Left lung (tissue), 10 donors: ENCODE results near the gene CARMIL1. TPM values are rescaled to one million over a fixed set of nuclear protein-coding genes. Genes with fewer than 3 reads are reported as not detected.

ENCODE experiments used
- ATAC-seq: fragments of 200-7000 bp; cut with Tn5 transposase; one replicate; pipeline ENCODE4 v1.9.1; 2020; ENCODE audit warnings: moderate library complexity
- DNase-seq, 4 donors: peaks; one replicate each; pipeline ENCODE4 v3.0.0-alpha.2; 2013 to 2020
- H3K27ac ChIP-seq, 2 donors: fragments of 200-600 bp; sonication (generic) in 1 of 2; one replicate each; pipeline versions ENCODE4 v1.5.0 to v1.8.0; 2020 to 2021
- H3K27me3 ChIP-seq, 2 donors: fragments of 200-600 bp; sonication (generic) in 1 of 2; one replicate each; pipeline versions ENCODE4 v1.5.0 to v1.8.0; 2020 to 2021
- H3K36me3 ChIP-seq, 2 donors: fragments of 200-600 bp; sonication (generic) in 1 of 2; one replicate each; pipeline versions ENCODE4 v1.5.0 to v1.8.0; 2020 to 2021
- H3K4me1 ChIP-seq, 2 donors: fragments of 200-600 bp; one replicate each; pipeline ENCODE4 v1.8.0; 2021
- H3K4me3 ChIP-seq, 2 donors: fragments of 200-600 bp; sonication (generic) in 1 of 2; one replicate each; pipeline versions ENCODE4 v1.5.0 to v1.8.0; 2020 to 2021; ENCODE audit warnings: mild to moderate bottlenecking in 1 of 2
- H3K9me3 ChIP-seq, 2 donors: fragments of 200-600 bp; sonication (generic) in 1 of 2; one replicate each; pipeline versions ENCODE4 v1.5.0 to v1.8.0; 2020 to 2021
- CTCF ChIP-seq, 2 donors: fragments of 200-600 bp; sonication (generic) in 1 of 2; IDR thresholded peaks; one replicate each; pipeline versions ENCODE4 v1.5.0 to v1.8.0; 2021; ENCODE audit warnings: antibody characterized with exemption in 2 of 2
- intact Hi-C, 2 donors: fragments of 100-400 bp; cut with DNase I; formaldehyde crosslinking; loops; one replicate each; pipeline versions ENCODE4 v1.11.2 to v1.14.2; 2022
- polyA plus RNA-seq, 6 donors: library from polyadenylated mRNA; unstranded; fragments of 120-200 nt; gene quantifications; one replicate each; pipeline ENCODE4 v1.2.1, GENCODE V29; 2013; ENCODE audit not compliant: insufficient read length in 6 of 6
- total RNA-seq, 2 donors: library from RNA; stranded (reverse); fragmentation: NEBNext Ultra II Directional; extraction: Animal tissue kit (Norgen Biotek cat#: 25700); gene quantifications; one replicate each; pipeline ENCODE4 v1.2.1, GENCODE V29; 2021
- donor health status: DM: no; HTN: yes; CAD: no.
- donor health status: DM: no; HTN: no; CAD: no.

Gene CARMIL1
- total and polyA plus RNA-seq, 8 donors, result 16.4 to 32.8 (median 27.4) TPM

GRCh38 chr6:25512560-25512959, 233.4 kb downstream of the CARMIL1 start:
- DNase-seq (no peak), ATAC-seq (no peak)
- H3K4me3 ChIP-seq, result no peak overlapping the region
- H3K27ac ChIP-seq, result no peak overlapping the region
- H3K27me3 ChIP-seq, result no peaks in the 10 kb centered on the region
- H3K9me3 ChIP-seq, result no peaks in the 10 kb centered on the region
- no peak for TF ChIP-seq CTCF (IDR thresholded peaks at IDR 0.05)
- intact Hi-C loops, result no loop called here
- peaks cover 0 to 2% of the 10 kb centered on the region in 2 donors for H3K36me3 ChIP-seq
- no peaks in the 10 kb centered on the region for H3K4me1 ChIP-seq

- Histone ChIP-seq H3K4me3 (no peak overlapping the region), H3K27me3 (no peaks in the 10 kb centered on the region), H3K27ac (no peak overlapping the region), H3K4me1 (no peaks in the 10 kb centered on the region), H3K36me3 (peaks cover 0 to 6% of the 10 kb centered on the region in 2 donors), H3K9me3 (no peaks in the 10 kb centered on the region)
- DNase-seq (no peak), ATAC-seq (no peak)
- intact Hi-C loops, result no loop called here
- TF ChIP-seq CTCF (IDR thresholded peaks at IDR 0.05), result no peak
Observed at GRCh38 chr6:25519856-25520255, 240.7 kb downstream of the CARMIL1 start.

- intact Hi-C loops, result no loop called here
- DNase-seq (no peak), ATAC-seq (no peak)
- Histone ChIP-seq H3K36me3 (no peaks in the 10 kb centered on the region), H3K4me1 (no peaks in the 10 kb centered on the region), H3K4me3 (no peak overlapping the region), H3K9me3 (no peaks in the 10 kb centered on the region), H3K27me3 (no peaks in the 10 kb centered on the region), H3K27ac (no peak overlapping the region)
- TF ChIP-seq CTCF (IDR thresholded peaks at IDR 0.05), result no peak
Observed at GRCh38 chr6:25524542-25524941, 245.4 kb downstream of the CARMIL1 start.

- Histone ChIP-seq H3K4me1 (no peaks in the 10 kb centered on the region), H3K9me3 (no peaks in the 10 kb centered on the region), H3K4me3 (no peak overlapping the region), H3K36me3 (no peaks in the 10 kb centered on the region), H3K27ac (no peak overlapping the region), H3K27me3 (no peaks in the 10 kb centered on the region)
- no peak for TF ChIP-seq CTCF (IDR thresholded peaks at IDR 0.05)
- ATAC-seq (no peak), DNase-seq (no peak)
- intact Hi-C loops, result no loop called here
Observed at GRCh38 chr6:25525078-25525477, 245.9 kb downstream of the CARMIL1 start.

- intact Hi-C loops, result no loop called here
- H3K27ac ChIP-seq, result no peak overlapping the region
- H3K9me3 ChIP-seq, result no peaks in the 10 kb centered on the region
- no peaks in the 10 kb centered on the region for H3K27me3 ChIP-seq
- H3K4me1 ChIP-seq, result no peaks in the 10 kb centered on the region
- H3K4me3 ChIP-seq, result no peak overlapping the region
- DNase-seq (no peak), ATAC-seq (no peak)
- no peak for TF ChIP-seq CTCF (IDR thresholded peaks at IDR 0.05)
- H3K36me3 ChIP-seq, result no peaks in the 10 kb centered on the region
Observed at GRCh38 chr6:25534942-25535631, 255.9 kb downstream of the CARMIL1 start.
